ENCODE data around the gene RACGAP1. TPM values are rescaled to one million over a fixed set of nuclear protein-coding genes. Genes with fewer than 3 reads are reported as not detected.

The RACGAP1 gene
- total and polyA plus RNA-seq, 2 donors (not counting 1 experiment from before 2014, with no cell fraction given) = 4.1 to 14.2 TPM

- CTCF ChIA-PET = interaction anchor here (1.1 kb wide), 1 partner anchor 63 kb away, joined by 3 read pairs; no protein-coding TSS in a partner anchor
- Histone ChIP-seq H3K4me1 (ENCODE audit: control insufficient read depth in 2 of 2, insufficient read depth in 2 of 2, low read length in 2 of 2) (peaks cover 3 to 7% of the 10 kb centered on the region in 2 donors), H3K9ac (ENCODE audit: low read length) (no peak overlapping the region), H3K4me2 (replicated peaks; ENCODE audit: low read depth, low read length, poor library complexity, severe bottlenecking) (no peak overlapping the region), H4K20me1 (ENCODE audit: control insufficient read depth, insufficient read depth, low read length, poor library complexity, severe bottlenecking) (no peaks in the 10 kb centered on the region), H3K27ac (ENCODE audit: low read length in 2 of 2) (no peak overlapping the region), H3K27me3 (replicated peaks in 1 of 4; ENCODE audit: control extremely low read depth in 1 of 4, control insufficient read depth in 3 of 4, insufficient read depth in 4 of 4, low read length in 3 of 4) (no peaks in the 10 kb centered on the region), H3K4me3 (ENCODE audit: control extremely low read depth in 1 of 5, extremely low read depth in 1 of 5, insufficient read depth in 1 of 5, low read depth in 2 of 5, low read length in 4 of 5) (no peak overlapping the region), H3K79me2 (ENCODE audit: control insufficient read depth, insufficient read depth, low read length) (peaks cover 9% of the 10 kb centered on the region), H3K9me3 (ENCODE audit: control extremely low read depth in 1 of 3, control insufficient read depth in 2 of 3, insufficient read depth in 1 of 3, low read length in 2 of 3) (no peaks in the 10 kb centered on the region), H3K36me3 (replicated peaks in 1 of 2; ENCODE audit: control extremely low read depth in 1 of 2, control insufficient read depth in 1 of 2, extremely low read depth in 1 of 2, insufficient read depth in 2 of 2, low read length in 1 of 2) (peaks cover 4 to 8% of the 10 kb centered on the region in 2 experiments), H2AFZ (ENCODE audit: insufficient read depth, low read depth, low read length, poor library complexity, severe bottlenecking) (no peak overlapping the region)
- ATAC-seq (ENCODE audit: low read depth) (no peak), DNase-seq (no peak)
- no peaks in the 10 kb centered on the region for H3K9me3 Mint-ChIP-seq (ENCODE audit: insufficient read depth)
- POLR2A ChIA-PET = no interaction called here
- peaks cover 13% of the 10 kb centered on the region for H3K4me1 Mint-ChIP-seq
- H3K4me3 Mint-ChIP-seq = no peak overlapping the region
- H3K27me3 Mint-ChIP-seq = no peaks in the 10 kb centered on the region
- H3K27ac Mint-ChIP-seq = no peak overlapping the region
- intact Hi-C loops (cut with micrococcal nuclease) = no loop called here
- WGBS (ENCODE audit: insufficient coverage) = 87% methylated on average over 3 of the region's 3 CpGs
- no peak for TF ChIP-seq EZH2 (IDR thresholded peaks at IDR 0.05; ENCODE audit: borderline replicate concordance, insufficient read depth, low read depth, low read length, poor library complexity, severe bottlenecking)
- no peak for TF ChIP-seq CTCF (IDR thresholded peaks at IDR 0.05)
Measured at GRCh38 chr12:50005175-50005574, 20.1 kb downstream of the RACGAP1 start.

GRCh38 chr12:50004696-50005095 lies 20.6 kb downstream of the RACGAP1 start:
- Mint-ChIP-seq H3K4me1 (peaks cover 13% of the 10 kb centered on the region), H3K27me3 (no peaks in the 10 kb centered on the region), H3K27ac (no peak overlapping the region), H3K9me3 (ENCODE audit: insufficient read depth) (no peaks in the 10 kb centered on the region), H3K4me3 (no peak overlapping the region)
- intact Hi-C loops (cut with micrococcal nuclease) = no loop called here
- Histone ChIP-seq H3K27ac (ENCODE audit: low read length in 2 of 2) (no peak overlapping the region), H3K4me1 (ENCODE audit: control insufficient read depth in 2 of 2, insufficient read depth in 2 of 2, low read length in 2 of 2) (peaks cover 3 to 7% of the 10 kb centered on the region in 2 donors), H3K79me2 (ENCODE audit: control insufficient read depth, insufficient read depth, low read length) (peaks cover 8% of the 10 kb centered on the region), H3K9ac (ENCODE audit: low read length) (no peak overlapping the region), H3K4me2 (replicated peaks; ENCODE audit: low read depth, low read length, poor library complexity, severe bottlenecking) (no peak overlapping the region), H3K4me3 (ENCODE audit: control extremely low read depth in 1 of 5, extremely low read depth in 1 of 5, insufficient read depth in 1 of 5, low read depth in 2 of 5, low read length in 4 of 5) (no peak overlapping the region), H3K36me3 (replicated peaks in 1 of 2; ENCODE audit: control extremely low read depth in 1 of 2, control insufficient read depth in 1 of 2, extremely low read depth in 1 of 2, insufficient read depth in 2 of 2, low read length in 1 of 2) (peaks cover 3 to 8% of the 10 kb centered on the region in 2 experiments), H2AFZ (ENCODE audit: insufficient read depth, low read depth, low read length, poor library complexity, severe bottlenecking) (no peak overlapping the region), H3K27me3 (replicated peaks in 1 of 4; ENCODE audit: control extremely low read depth in 1 of 4, control insufficient read depth in 3 of 4, insufficient read depth in 4 of 4, low read length in 3 of 4) (no peaks in the 10 kb centered on the region), H3K9me3 (ENCODE audit: control extremely low read depth in 1 of 3, control insufficient read depth in 2 of 3, insufficient read depth in 1 of 3, low read length in 2 of 3) (no peaks in the 10 kb centered on the region), H4K20me1 (ENCODE audit: control insufficient read depth, insufficient read depth, low read length, poor library complexity, severe bottlenecking) (no peaks in the 10 kb centered on the region)
- TF ChIP-seq EZH2 (IDR thresholded peaks at IDR 0.05; ENCODE audit: borderline replicate concordance, insufficient read depth, low read depth, low read length, poor library complexity, severe bottlenecking) = no peak
- no peak for TF ChIP-seq CTCF (IDR thresholded peaks at IDR 0.05)
- ATAC-seq (ENCODE audit: low read depth) (no peak), DNase-seq (no peak)
- ChIA-PET POLR2A (no interaction called here), CTCF (interaction anchor here (1.1 kb wide), 1 partner anchor 63 kb away, joined by 3 read pairs; no protein-coding TSS in a partner anchor)

Data from B cell (primary cell).